Measurements from ENCODE around the gene ZNF469.

DNA sequence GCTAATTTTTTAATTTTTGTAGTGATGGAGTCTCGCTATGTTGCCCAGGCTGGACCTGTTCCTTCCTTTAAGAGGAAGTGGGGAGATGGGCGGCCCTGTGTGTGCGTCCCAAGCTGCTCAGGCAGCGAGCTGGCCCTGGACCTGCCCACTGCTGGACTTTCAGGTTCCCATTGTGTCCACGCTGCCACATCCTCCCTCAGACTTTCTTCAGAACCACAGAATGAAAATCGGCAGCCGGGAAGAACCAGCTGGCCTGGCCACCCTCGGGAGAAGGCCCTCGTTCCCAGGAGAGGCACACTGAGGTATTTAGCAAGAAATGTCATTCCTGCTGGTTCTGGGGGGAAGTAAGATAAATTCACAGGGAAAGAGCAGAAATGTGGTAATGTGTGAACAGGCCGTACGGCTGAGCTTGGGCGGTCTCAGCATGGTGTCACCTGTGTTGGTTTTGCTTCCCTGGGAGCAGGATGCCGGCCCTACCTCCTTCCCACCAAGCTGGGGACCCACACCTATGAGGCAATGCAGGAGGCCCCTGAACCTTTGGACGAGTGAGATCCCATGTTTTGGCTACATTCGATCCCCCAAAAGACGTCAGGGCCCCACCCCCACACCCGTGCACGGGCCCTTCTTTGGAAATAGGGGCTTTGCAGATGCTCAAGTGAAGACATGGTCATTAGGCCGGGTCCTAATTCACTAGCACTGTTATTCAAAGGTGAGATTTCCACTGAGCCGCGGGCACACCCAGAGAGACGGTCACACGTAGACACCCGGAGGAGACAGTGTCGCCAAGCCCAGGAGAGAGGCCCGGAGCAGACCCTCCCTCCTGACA lies 35.9 kb upstream of the ZNF469 start:
- TF ChIP-seq, protein P1, sequence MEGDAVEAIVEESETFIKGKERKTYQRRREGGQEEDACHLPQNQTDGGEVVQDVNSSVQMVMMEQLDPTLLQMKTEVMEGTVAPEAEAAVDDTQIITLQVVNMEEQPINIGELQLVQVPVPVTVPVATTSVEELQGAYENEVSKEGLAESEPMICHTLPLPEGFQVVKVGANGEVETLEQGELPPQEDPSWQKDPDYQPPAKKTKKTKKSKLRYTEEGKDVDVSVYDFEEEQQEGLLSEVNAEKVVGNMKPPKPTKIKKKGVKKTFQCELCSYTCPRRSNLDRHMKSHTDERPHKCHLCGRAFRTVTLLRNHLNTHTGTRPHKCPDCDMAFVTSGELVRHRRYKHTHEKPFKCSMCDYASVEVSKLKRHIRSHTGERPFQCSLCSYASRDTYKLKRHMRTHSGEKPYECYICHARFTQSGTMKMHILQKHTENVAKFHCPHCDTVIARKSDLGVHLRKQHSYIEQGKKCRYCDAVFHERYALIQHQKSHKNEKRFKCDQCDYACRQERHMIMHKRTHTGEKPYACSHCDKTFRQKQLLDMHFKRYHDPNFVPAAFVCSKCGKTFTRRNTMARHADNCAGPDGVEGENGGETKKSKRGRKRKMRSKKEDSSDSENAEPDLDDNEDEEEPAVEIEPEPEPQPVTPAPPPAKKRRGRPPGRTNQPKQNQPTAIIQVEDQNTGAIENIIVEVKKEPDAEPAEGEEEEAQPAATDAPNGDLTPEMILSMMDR (conservative IDR thresholded peaks at IDR 0.05 in 1 of 2, IDR thresholded peaks at IDR 0.05 in 1 of 2; ENCODE audit: extremely low read depth in 1 of 2, insufficient read depth in 1 of 2, low read depth in 1 of 2, low read length in 2 of 2) = no peak
- TF ChIP-seq EZH2 (IDR thresholded peaks at IDR 0.05; ENCODE audit: borderline replicate concordance, low read length) = no peak

All from mammary epithelial cell (primary cell).